Loucy (cell line): ENCODE results near the gene PSMA2.

Source experiments
- H2AFZ ChIP-seq: fragments of 200-600 bp; sonication (generic); 2 replicates; pipeline ENCODE4 v1.6.0; 2016; ENCODE audit warnings: antibody characterized with exemption, mild to moderate bottlenecking, low read length, moderate library complexity
- H3F3A ChIP-seq: fragments of 200-600 bp; 2 replicates; pipeline ENCODE4 v1.6.0; 2016; ENCODE audit warnings: antibody characterized with exemption, low read depth, mild to moderate bottlenecking
- H3K27me3 ChIP-seq: fragments of 200-600 bp; sonication (generic); 2 replicates; pipeline ENCODE4 v1.6.1; 2014; ENCODE audit warnings: low read length, mild to moderate bottlenecking; ENCODE audit not compliant: insufficient read depth, poor library complexity, severe bottlenecking
- H3K36me3 ChIP-seq: fragments of 200-600 bp; sonication (generic); 2 replicates; pipeline ENCODE4 v1.6.1; 2016; ENCODE audit warnings: low read length; ENCODE audit not compliant: insufficient read depth
- H3K4me1 ChIP-seq: fragments of 200-600 bp; sonication (generic); 2 replicates; pipeline ENCODE4 v1.5.1; 2014; ENCODE audit warnings: low read length, mild to moderate bottlenecking; ENCODE audit not compliant: insufficient read depth, poor library complexity, severe bottlenecking
- H3K4me2 ChIP-seq: fragments of 200-600 bp; sonication (generic); 2 replicates; pipeline ENCODE4 v1.6.0; 2014; ENCODE audit warnings: antibody characterized with exemption, low read length, low read depth, mild to moderate bottlenecking; ENCODE audit not compliant: poor library complexity, severe bottlenecking
- H3K4me3 ChIP-seq: fragments of 200-600 bp; sonication (generic); 2 replicates; pipeline ENCODE4 v1.5.1; 2014; ENCODE audit warnings: low read length, mild to moderate bottlenecking, mixed read lengths; ENCODE audit not compliant: poor library complexity, severe bottlenecking
- H3K79me2 ChIP-seq: fragments of 200-600 bp; sonication (generic); 2 replicates; pipeline ENCODE4 v1.6.1; 2014; ENCODE audit warnings: low read length; ENCODE audit not compliant: insufficient read depth
- H3K9ac ChIP-seq: fragments of 200-600 bp; sonication (generic); 2 replicates; pipeline ENCODE4 v1.6.0; 2014; ENCODE audit warnings: mild to moderate bottlenecking, low read depth, low read length, moderate library complexity; ENCODE audit not compliant: poor library complexity, severe bottlenecking
- H3K9me2 ChIP-seq: fragments of 200-600 bp; sonication (generic); replicated peaks from 2 replicates; pipeline ENCODE4 v1.6.1; 2016; ENCODE audit warnings: low read depth, low read length, mixed read lengths
- H3K9me3 ChIP-seq: fragments of 200-600 bp; sonication (generic); 2 replicates; pipeline ENCODE4 v1.6.1; 2014; ENCODE audit warnings: mild to moderate bottlenecking, antibody characterized with exemption, low read length, low read depth; ENCODE audit not compliant: insufficient read depth
- H4K20me1 ChIP-seq: fragments of 200-600 bp; sonication (generic); 2 replicates; pipeline ENCODE4 v1.6.0; 2014; ENCODE audit warnings: antibody characterized with exemption, low read length, mild to moderate bottlenecking; ENCODE audit not compliant: insufficient read depth, poor library complexity, severe bottlenecking
- CTCF ChIP-seq: fragments of 200-600 bp; sonication (generic); conservative IDR thresholded peaks from 2 replicates; pipeline ENCODE4 v1.5.1; 2014; ENCODE audit warnings: mild to moderate bottlenecking, antibody characterized with exemption, low read length
- EZH2phosphoT487 ChIP-seq: fragments of 200-600 bp; IDR thresholded peaks from 2 replicates; pipeline ENCODE4 v1.6.1; 2018; ENCODE audit warnings: antibody characterized with exemption, mild to moderate bottlenecking, moderate library complexity, borderline replicate concordance

Gene PSMA2

GRCh38 chr7:42915356-42915755 is 16.6 kb downstream of the PSMA2 start:
- H3K9me3 ChIP-seq: no peaks in the 10 kb centered on the region
- H4K20me1 ChIP-seq: no peaks in the 10 kb centered on the region
- no peaks in the 10 kb centered on the region for H3K27me3 ChIP-seq
- H3K9me2 ChIP-seq: no peaks in the 10 kb centered on the region
- peaks cover 56% of the 10 kb centered on the region for H3K4me1 ChIP-seq
- no peak overlapping the region for H2AFZ ChIP-seq
- no peak overlapping the region for H3K4me2 ChIP-seq
- H3K9ac ChIP-seq: no peak overlapping the region
- H3K4me3 ChIP-seq: no peak overlapping the region
- H3K79me2 ChIP-seq: peaks cover 12% of the 10 kb centered on the region
- H3F3A ChIP-seq: peaks cover 10% of the 10 kb centered on the region; the same call in 1 of the 2 replicates
- peaks cover 39% of the 10 kb centered on the region for H3K36me3 ChIP-seq
- TF ChIP-seq EZH2phosphoT487 (no peak), CTCF (no peak)

GRCh38 chr7:42914421-42915045 is 17.4 kb downstream of the PSMA2 start:
- peaks cover 31% of the 10 kb centered on the region for H3K36me3 ChIP-seq
- H3F3A ChIP-seq: peaks cover 10% of the 10 kb centered on the region; the same call in 1 of the 2 replicates
- H3K9me3 ChIP-seq: no peaks in the 10 kb centered on the region
- no peak overlapping the region for H3K4me3 ChIP-seq
- peaks cover 61% of the 10 kb centered on the region for H3K4me1 ChIP-seq
- H2AFZ ChIP-seq: no peak overlapping the region
- H3K27me3 ChIP-seq: no peaks in the 10 kb centered on the region
- TF ChIP-seq EZH2phosphoT487: no peak
- no peak for TF ChIP-seq CTCF
- peaks cover 17% of the 10 kb centered on the region for H3K79me2 ChIP-seq
- H3K9ac ChIP-seq: no peak overlapping the region
- peak overlapping the region; percentile 85 for H3K4me2 ChIP-seq
- no peaks in the 10 kb centered on the region for H4K20me1 ChIP-seq
- no peaks in the 10 kb centered on the region for H3K9me2 ChIP-seq

- Histone ChIP-seq H3K27me3 (no peaks in the 10 kb centered on the region), H2AFZ (peak overlapping the region; percentile 11; the same call in 1 of the 2 replicates), H3K9me2 (no peaks in the 10 kb centered on the region), H3K4me2 (peak overlapping the region; percentile 85), H3K9me3 (no peaks in the 10 kb centered on the region), H3K36me3 (peaks cover 26% of the 10 kb centered on the region), H3K9ac (peak overlapping the region; percentile 79), H3K79me2 (peaks cover 17% of the 10 kb centered on the region), H3F3A (peaks cover 10% of the 10 kb centered on the region; the same call in 1 of the 2 replicates), H4K20me1 (no peaks in the 10 kb centered on the region), H3K4me1 (peaks cover 61% of the 10 kb centered on the region), H3K4me3 (peak overlapping the region; percentile 18)
- no peak for TF ChIP-seq EZH2phosphoT487
- TF ChIP-seq CTCF: no peak
Observed at GRCh38 chr7:42914009-42914408, 18.0 kb downstream of the PSMA2 start.
